ENCODE data around the gene SMCO4.
"Not testable (repeated sequence)": the region's sequence is repeated elsewhere in the genome, so short reads cannot be mapped to it uniquely, and the experiment has no call there.

GRCh38 chr11:93463666-93464065 lies 79.5 kb downstream of the SMCO4 start:
- not testable (repeated sequence) for TF ChIP-seq FOXK1 (CRISPR knock-in tag; IDR thresholded peaks at IDR 0.05); CTCF (IDR thresholded peaks at IDR 0.05); ZNF317 (CRISPR knock-in tag; IDR thresholded peaks at IDR 0.05; ENCODE audit: borderline replicate concordance, low read depth); AR (CRISPR knock-in tag; IDR thresholded peaks at IDR 0.05); RELA (CRISPR knock-in tag; IDR thresholded peaks at IDR 0.05; ENCODE audit: borderline replicate concordance); MLX (CRISPR knock-in tag; IDR thresholded peaks at IDR 0.05); USF2 (CRISPR knock-in tag; IDR thresholded peaks at IDR 0.05); E2F4 (CRISPR knock-in tag; IDR thresholded peaks at IDR 0.05; ENCODE audit: borderline replicate concordance, low read depth); ETV6 (CRISPR knock-in tag; IDR thresholded peaks at IDR 0.05); MXD4 (CRISPR knock-in tag; IDR thresholded peaks at IDR 0.05; ENCODE audit: borderline replicate concordance); TP53 (CRISPR knock-in tag; IDR thresholded peaks at IDR 0.05); ZNF232 (CRISPR knock-in tag; IDR thresholded peaks at IDR 0.05)

All from WTC11 (cell line).